Heart left ventricle (tissue), 16 donors: ENCODE measurements around the gene PANK1. TPM values are rescaled to one million over a fixed set of nuclear protein-coding genes. Genes with fewer than 3 reads are reported as not detected.
A peak's percentile ranks its signal among the peaks of the same experiment; 100 is the strongest.

Source experiments
- ATAC-seq, 4 donors: fragments of 200-7000 bp; cut with Tn5 transposase; one replicate each; pipeline ENCODE4 v1.9.1; 2020 to 2022; ENCODE audit warnings: moderate library complexity in 4 of 4, mild to moderate bottlenecking in 3 of 4, moderate number of reproducible peaks in 1 of 4
- DNase-seq, 5 donors: peaks; one replicate each; pipeline ENCODE4 v3.0.0-alpha.2; 2020
- H3K27ac ChIP-seq, 12 donors: fragments of 200-600 bp; sonication (generic) in 4 of 12; one replicate each; pipeline versions ENCODE4 v1.5.0 to v1.8.0; 2016 to 2022; ENCODE audit warnings: mild to moderate bottlenecking in 2 of 12
- H3K27me3 ChIP-seq, 9 donors: fragments of 200-600 bp; sonication (generic) in 2 of 9; one replicate each; pipeline versions ENCODE4 v1.5.1 to v1.8.0; 2016 to 2022; ENCODE audit warnings: mild to moderate bottlenecking in 3 of 9
- H3K36me3 ChIP-seq, 9 donors: fragments of 200-600 bp; sonication (generic) in 2 of 9; one replicate each; pipeline versions ENCODE4 v1.5.0 to v1.8.0; 2018 to 2022; ENCODE audit warnings: mild to moderate bottlenecking in 2 of 9
- H3K4me1 ChIP-seq, 12 donors: fragments of 200-600 bp; sonication (generic) in 4 of 12; one replicate each; pipeline versions ENCODE4 v1.5.0 to v1.8.0; 2016 to 2022; ENCODE audit warnings: mild to moderate bottlenecking in 3 of 12
- H3K4me3 ChIP-seq, 12 donors: fragments of 200-600 bp; sonication (generic) in 4 of 12; one replicate each; pipeline versions ENCODE4 v1.5.0 to v1.8.0; 2017 to 2022; ENCODE audit warnings: mild to moderate bottlenecking in 9 of 12, moderate library complexity in 4 of 12
- H3K9me3 ChIP-seq, 12 donors: fragments of 200-600 bp; sonication (generic) in 4 of 12; one replicate each; pipeline versions ENCODE4 v1.5.0 to v1.8.0; 2016 to 2022; ENCODE audit warnings: mild to moderate bottlenecking in 1 of 12
- POLR2A ChIP-seq, 2 donors: fragments of 450-650 bp; IDR thresholded peaks; one replicate each; pipeline ENCODE4 v1.6.1; 2017; ENCODE audit warnings: antibody characterized with exemption in 2 of 2, mild to moderate bottlenecking in 2 of 2, moderate library complexity in 2 of 2
- WGBS, 4 donors: extraction: QIAGEN DNeasy Blood & Tissue Kit in 2 of 4; methylation state at CpG; one replicate each; pipeline versions ENCODE4 v1.1.5 to v1.1.7; 2013 to 2018; 5-methylcytosine and 5-hydroxymethylcytosine counted together
- intact Hi-C, 10 donors: fragments of 100-400 bp; cut with DNase I; formaldehyde crosslinking; loops; one replicate each; pipeline versions ENCODE4 v1.11.1 to v1.14.2; 2022
- polyA plus RNA-seq, 2 donors: library from polyadenylated mRNA; stranded (reverse); fragments of 200-250 nt; gene quantifications; one replicate each; pipeline ENCODE4 v1.2.3, GENCODE V29; 2013
- total RNA-seq, 9 donors: library from RNA; depleted of rRNA in 2 of 9; stranded (reverse); fragments of >200 nt in 2 of 9; fragmentation: NEBNext Ultra II Directional in 3 of 9; extraction: Animal tissue kit (Norgen Biotek cat#: 25700) in 3 of 9; gene quantifications; one replicate each; pipeline versions ENCODE4 v1.1.0 to v1.2.4, GENCODE V29; 2016 to 2023
- TF ChIP-seq, protein P1 (sequence below), 12 donors: fragments of 200-600 bp; sonication (generic) in 4 of 12; IDR thresholded peaks; one replicate each; pipeline versions ENCODE4 v1.5.0 to v1.8.0; 2018 to 2022; ENCODE audit warnings: antibody characterized with exemption in 12 of 12, mild to moderate bottlenecking in 5 of 12
- donor health status: ischemic (EF 13 %, LVEDD 7.1; RV severe dilation, severe dysfunction).
- donor health status: healthy with polysubstance abuse.
- donor health status: DM: no; HTN: yes; CAD: no.
- donor health status: DM: no; HTN: no; CAD: no.
- donor health status: ischemic (EF 25% LVEDD 6.9; RV normal size, moderate dysfunction).
- donor health status: ischemic (EF 25% LVEDD 5.7; RV mildly dilated, moderate dysfunction).
- donor health status: healthy.
- donor health status: DM: yes; HTN: yes; CAD: no.
- donor health status: ischemic (EF 35%, LVEDD 5.7; RV mildly dilated, moderate dysfunction).
- donor health status: nonischemic (EF 11% LVEDD 7.7; RV severe dilation, severe dysfunction).
- donor health status: DM: yes; HTN: yes; CAD: no.
- donor health status: PGD.
- donor health status: ischemic (EF 29% LVEDD 5.4; RV normal size, mild dysfunction).
- donor health status: nonischemic (EF 23%, LVEDD 6.1; RV moderate dilation, normal function).

PANK1 gene
- total and polyA plus RNA-seq, 11 donors: 3.6 to 24.7 (median 17.4) TPM

DNA sequence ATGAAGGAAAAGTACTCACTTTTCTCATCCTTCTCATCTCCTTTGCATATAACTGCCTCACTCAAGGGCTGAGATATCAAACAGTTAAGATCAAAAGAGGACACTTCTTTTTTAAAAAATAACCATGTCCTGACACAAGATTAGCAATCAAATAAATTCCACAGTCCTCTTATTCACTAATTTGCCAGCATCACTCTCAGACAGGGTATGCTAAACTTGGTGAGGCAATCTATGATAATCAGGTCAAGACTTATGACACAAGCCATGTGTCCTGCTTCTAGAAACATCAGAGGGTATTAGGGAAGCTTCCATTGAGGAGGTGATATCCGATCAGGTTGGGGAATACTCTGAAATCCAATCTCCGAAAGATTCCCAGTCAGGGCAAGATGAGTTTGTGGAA lies 10.4 kb downstream of the PANK1 start:
- DNase-seq: no peak
- no peak overlapping the region for H3K4me3 ChIP-seq
- intact Hi-C loops: no loop called here
- no peak overlapping the region for H3K27ac ChIP-seq
- H3K27me3 ChIP-seq: no peaks in the 10 kb centered on the region
- ATAC-seq: no peak
- WGBS, 4 donors: 91 to 99% (median 97%) methylated on average over 2 of the region's 2 CpGs
- TF ChIP-seq POLR2A (IDR thresholded peaks at IDR 0.05): no peak
- TF ChIP-seq, protein P1, sequence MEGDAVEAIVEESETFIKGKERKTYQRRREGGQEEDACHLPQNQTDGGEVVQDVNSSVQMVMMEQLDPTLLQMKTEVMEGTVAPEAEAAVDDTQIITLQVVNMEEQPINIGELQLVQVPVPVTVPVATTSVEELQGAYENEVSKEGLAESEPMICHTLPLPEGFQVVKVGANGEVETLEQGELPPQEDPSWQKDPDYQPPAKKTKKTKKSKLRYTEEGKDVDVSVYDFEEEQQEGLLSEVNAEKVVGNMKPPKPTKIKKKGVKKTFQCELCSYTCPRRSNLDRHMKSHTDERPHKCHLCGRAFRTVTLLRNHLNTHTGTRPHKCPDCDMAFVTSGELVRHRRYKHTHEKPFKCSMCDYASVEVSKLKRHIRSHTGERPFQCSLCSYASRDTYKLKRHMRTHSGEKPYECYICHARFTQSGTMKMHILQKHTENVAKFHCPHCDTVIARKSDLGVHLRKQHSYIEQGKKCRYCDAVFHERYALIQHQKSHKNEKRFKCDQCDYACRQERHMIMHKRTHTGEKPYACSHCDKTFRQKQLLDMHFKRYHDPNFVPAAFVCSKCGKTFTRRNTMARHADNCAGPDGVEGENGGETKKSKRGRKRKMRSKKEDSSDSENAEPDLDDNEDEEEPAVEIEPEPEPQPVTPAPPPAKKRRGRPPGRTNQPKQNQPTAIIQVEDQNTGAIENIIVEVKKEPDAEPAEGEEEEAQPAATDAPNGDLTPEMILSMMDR (IDR thresholded peaks at IDR 0.05): no peak
- peaks cover 0 to 13% (median 0%) of the 10 kb centered on the region in 12 donors for H3K4me1 ChIP-seq
- no peaks in the 10 kb centered on the region for H3K9me3 ChIP-seq
- peaks cover 0 to 14% (median 0%) of the 10 kb centered on the region in 9 donors for H3K36me3 ChIP-seq

DNA sequence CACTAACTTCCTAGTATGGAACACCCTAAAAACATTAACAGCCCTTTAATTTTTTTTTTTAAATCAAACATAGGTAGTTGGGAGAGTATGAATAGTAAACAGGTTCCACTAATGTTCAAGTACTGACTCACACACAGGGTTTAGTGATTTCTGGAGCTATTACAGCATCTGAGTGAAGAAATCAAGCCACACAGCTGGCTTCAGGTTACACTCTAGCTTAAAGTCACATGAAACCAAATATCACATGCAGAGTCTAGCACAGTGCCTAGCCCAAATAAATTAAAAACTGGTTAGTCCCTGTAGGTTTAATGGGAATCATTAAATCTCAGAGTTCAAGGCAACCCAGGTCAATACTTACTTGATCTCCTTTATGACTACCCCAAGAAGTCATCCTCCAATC lies 11.6 kb downstream of the PANK1 start:
- Histone ChIP-seq H3K36me3 (peaks cover 0 to 14% (median 0%) of the 10 kb centered on the region in 9 donors), H3K4me3 (no peak overlapping the region), H3K27me3 (no peaks in the 10 kb centered on the region), H3K4me1 (peaks cover 0 to 12% (median 0%) of the 10 kb centered on the region in 12 donors), H3K9me3 (no peaks in the 10 kb centered on the region), H3K27ac (no peak overlapping the region)
- ATAC-seq (peak in 1 of 4 donors; percentile 42), DNase-seq (no peak)
- TF ChIP-seq POLR2A (IDR thresholded peaks at IDR 0.05): no peak
- TF ChIP-seq, protein P1 (IDR thresholded peaks at IDR 0.05): no peak
- intact Hi-C loops: no loop called here

DNA sequence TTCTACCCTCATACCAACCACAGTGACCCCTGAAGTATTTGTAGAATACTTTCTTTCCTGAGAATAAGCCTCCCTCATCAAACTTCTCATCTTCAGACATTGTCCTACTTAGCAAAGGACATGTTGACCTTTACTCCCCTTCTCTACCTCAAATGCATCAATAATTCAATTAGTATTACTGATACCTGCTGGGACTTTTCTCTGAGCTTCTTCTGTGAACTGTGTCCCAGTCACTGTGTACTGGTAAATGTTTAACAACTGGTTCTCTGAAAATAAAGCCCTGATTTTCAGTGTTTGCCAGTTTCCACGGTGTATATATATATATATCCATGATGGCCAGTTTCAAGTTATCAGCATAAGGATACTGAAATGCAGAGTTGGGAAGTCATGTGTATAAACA lies 12.2 kb downstream of the PANK1 start:
- no peak overlapping the region for H3K27ac ChIP-seq
- no peak overlapping the region for H3K4me3 ChIP-seq
- H3K27me3 ChIP-seq: no peaks in the 10 kb centered on the region
- no peak for ATAC-seq
- peaks cover 0 to 12% (median 0%) of the 10 kb centered on the region in 12 donors for H3K4me1 ChIP-seq
- no peaks in the 10 kb centered on the region for H3K9me3 ChIP-seq
- TF ChIP-seq, protein P1 (IDR thresholded peaks at IDR 0.05): no peak
- TF ChIP-seq POLR2A (IDR thresholded peaks at IDR 0.05): no peak
- DNase-seq: no peak
- intact Hi-C loops: no loop called here
- 73 to 95% (median 87%) methylated on average over 1 of the region's 1 CpG for WGBS, 4 donors
- peaks cover 0 to 14% (median 0%) of the 10 kb centered on the region in 9 donors for H3K36me3 ChIP-seq

DNA sequence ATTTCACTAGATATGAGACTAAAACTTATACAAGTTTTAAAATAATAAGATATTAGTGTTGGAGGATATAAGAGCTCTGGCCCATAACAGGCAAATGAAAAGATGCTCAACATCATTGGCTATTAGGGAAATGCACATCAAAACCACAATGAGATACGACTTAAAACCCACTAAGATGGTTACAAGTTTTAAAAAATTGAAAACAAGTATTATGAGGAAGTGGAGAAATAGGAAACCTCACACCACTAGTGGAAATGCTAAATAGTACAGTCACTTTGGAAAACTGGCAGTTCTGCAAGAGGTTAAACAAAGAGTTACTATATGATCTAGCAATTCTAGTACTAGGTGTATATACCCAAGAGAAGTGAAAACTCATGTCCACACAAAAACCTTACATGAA lies 17.2 kb downstream of the PANK1 start:
- Histone ChIP-seq H3K4me3 (no peak overlapping the region), H3K36me3 (no peaks in the 10 kb centered on the region), H3K4me1 (peaks cover 0 to 30% (median 2%) of the 10 kb centered on the region in 12 donors), H3K27ac (no peak overlapping the region), H3K27me3 (no peaks in the 10 kb centered on the region), H3K9me3 (no peaks in the 10 kb centered on the region)
- ATAC-seq (no peak), DNase-seq (no peak)
- TF ChIP-seq, protein P1 (IDR thresholded peaks at IDR 0.05): no peak
- TF ChIP-seq POLR2A (IDR thresholded peaks at IDR 0.05): no peak
- intact Hi-C loops: no loop called here
- 72 to 89% (median 87%) methylated on average over 1 of the region's 1 CpG for WGBS, 4 donors
